KMS-11 (cell line): ENCODE data around the gene ACOXL.
A peak's percentile ranks its signal among the peaks of the same experiment; 100 is the strongest.

ENCODE experiments used
- H2AFZ ChIP-seq: fragments of 200-600 bp; sonication (generic); 2 replicates; pipeline ENCODE4 v1.6.1; 2016; ENCODE audit warnings: antibody characterized with exemption, mixed run types, low read depth
- H3K27ac ChIP-seq: fragments of 200-600 bp; sonication (generic); 2 replicates; pipeline ENCODE4 v1.6.1; 2016; ENCODE audit warnings: mild to moderate bottlenecking, mixed run types
- H3K27me3 ChIP-seq: fragments of 200-600 bp; sonication (generic); 2 replicates; pipeline ENCODE4 v1.6.1; 2017; ENCODE audit warnings: mild to moderate bottlenecking, low read depth, mixed run types, moderate library complexity; ENCODE audit not compliant: insufficient read depth
- H3K36me3 ChIP-seq: fragments of 200-600 bp; sonication (generic); 2 replicates; pipeline ENCODE4 v1.6.1; 2017; ENCODE audit warnings: mild to moderate bottlenecking, mixed run types; ENCODE audit not compliant: insufficient read depth
- H3K4me1 ChIP-seq: fragments of 200-600 bp; sonication (generic); 2 replicates; pipeline ENCODE4 v1.6.1; 2016; ENCODE audit warnings: mild to moderate bottlenecking, low read depth, mixed run types; ENCODE audit not compliant: poor library complexity, severe bottlenecking
- H3K4me2 ChIP-seq: fragments of 200-600 bp; sonication (generic); 2 replicates; pipeline ENCODE4 v1.7.0; 2016; ENCODE audit warnings: mild to moderate bottlenecking, mixed run types
- H3K4me3 ChIP-seq: fragments of 200-600 bp; sonication (generic); IDR thresholded peaks from 2 replicates; pipeline ENCODE4 v1.6.1; 2017; ENCODE audit warnings: low read depth, low read length, mixed read lengths; ENCODE audit not compliant: insufficient read depth
- H3K79me2 ChIP-seq: fragments of 200-600 bp; sonication (generic); 2 replicates; pipeline ENCODE4 v1.6.1; 2016; ENCODE audit warnings: low read depth, mixed run types; ENCODE audit not compliant: insufficient read depth
- H3K9ac ChIP-seq: fragments of 200-600 bp; sonication (generic); 2 replicates; pipeline ENCODE4 v1.6.1; 2016; ENCODE audit warnings: mild to moderate bottlenecking, mixed run types
- H4K20me1 ChIP-seq: fragments of 200-600 bp; sonication (generic); 2 replicates; pipeline ENCODE4 v1.6.1; 2016; ENCODE audit warnings: mild to moderate bottlenecking, mixed run types; ENCODE audit not compliant: insufficient read depth
- CTCF ChIP-seq: fragments of 200-600 bp; sonication (generic); conservative IDR thresholded peaks from 2 replicates; pipeline ENCODE4 v1.6.1; 2017; ENCODE audit warnings: low read depth, mild to moderate bottlenecking, antibody characterized with exemption, low read length, moderate library complexity, mixed read lengths

ACOXL gene

GRCh38 chr2:111049792-111050640, 317.6 kb downstream of the ACOXL start:
- H3K4me3 ChIP-seq: no peak overlapping the region
- H3K4me2 ChIP-seq: peak overlapping the region; percentile 60
- H3K27ac ChIP-seq: peak overlapping the region; percentile 89
- no peak for TF ChIP-seq CTCF
- H3K79me2 ChIP-seq: no peaks in the 10 kb centered on the region
- H3K27me3 ChIP-seq: no peaks in the 10 kb centered on the region
- H3K9ac ChIP-seq: peak overlapping the region; percentile 55
- no peaks in the 10 kb centered on the region for H3K36me3 ChIP-seq
- peaks cover 43% of the 10 kb centered on the region for H3K4me1 ChIP-seq
- H4K20me1 ChIP-seq: no peaks in the 10 kb centered on the region
- H2AFZ ChIP-seq: no peak overlapping the region

GRCh38 chr2:111050701-111051376, 318.5 kb downstream of the ACOXL start:
- Histone ChIP-seq H3K4me3 (no peak overlapping the region), H2AFZ (no peak overlapping the region)
- no peak for TF ChIP-seq CTCF

GRCh38 chr2:111052621-111053020, 320.2 kb downstream of the ACOXL start:
- Histone ChIP-seq H2AFZ (no peak overlapping the region), H3K79me2 (no peaks in the 10 kb centered on the region), H3K9ac (no peak overlapping the region), H3K36me3 (no peaks in the 10 kb centered on the region), H3K4me1 (peaks cover 43% of the 10 kb centered on the region), H3K27ac (no peak overlapping the region), H3K4me2 (no peak overlapping the region), H4K20me1 (no peaks in the 10 kb centered on the region), H3K4me3 (no peak overlapping the region), H3K27me3 (no peaks in the 10 kb centered on the region)
- TF ChIP-seq CTCF: no peak

More at GRCh38 chr2:111050701-111051376, 318.5 kb downstream of the ACOXL start:
- Histone ChIP-seq H3K4me1 (peaks cover 43% of the 10 kb centered on the region), H4K20me1 (no peaks in the 10 kb centered on the region), H3K4me2 (peak overlapping the region; percentile 60), H3K9ac (peak overlapping the region; percentile 55), H3K36me3 (no peaks in the 10 kb centered on the region), H3K27me3 (no peaks in the 10 kb centered on the region), H3K79me2 (no peaks in the 10 kb centered on the region), H3K27ac (peak overlapping the region; percentile 89)

- Histone ChIP-seq H3K9ac (no peak overlapping the region), H2AFZ (no peak overlapping the region), H3K79me2 (no peaks in the 10 kb centered on the region), H3K27me3 (no peaks in the 10 kb centered on the region), H3K4me3 (no peak overlapping the region), H3K4me1 (peaks cover 39% of the 10 kb centered on the region), H3K36me3 (no peaks in the 10 kb centered on the region), H3K4me2 (no peak overlapping the region), H3K27ac (no peak overlapping the region), H4K20me1 (no peaks in the 10 kb centered on the region)
- TF ChIP-seq CTCF: no peak
Measured at GRCh38 chr2:111053266-111053665, 320.9 kb downstream of the ACOXL start.
